ENCODE results near the gene LANCL2. TPM values are rescaled to one million over a fixed set of nuclear protein-coding genes. Genes with fewer than 3 reads are reported as not detected.

The LANCL2 gene
- polyA plus RNA-seq, 3 donors, result 6.4 to 11.8 (median 8.3) TPM

GRCh38 chr7:55467047-55467593, 102.0 kb downstream of the LANCL2 start:
- no peaks in the 10 kb centered on the region for H3K4me1 ChIP-seq (ENCODE audit: control insufficient read depth in 1 of 2, insufficient read depth in 2 of 2, low read length in 2 of 2)
- H3K4me3 ChIP-seq (replicated peaks in 1 of 3; ENCODE audit: low read depth in 2 of 3, low read length in 3 of 3), result no peak overlapping the region
- 94% methylated on average over 7 of the region's 7 CpGs for WGBS (ENCODE audit: insufficient coverage)
- Mint-ChIP-seq H3K4me1 (no peaks in the 10 kb centered on the region), H3K9me3 (peaks cover 12 to 29% (median 22%) of the 10 kb centered on the region in 7 donors), H3K4me3 (no peak overlapping the region), H3K36me3 (peaks cover 42 to 52% of the 10 kb centered on the region in 2 donors), H3K27me3 (ENCODE audit: low read depth in 3 of 3) (peaks cover 0 to 5% (median 3%) of the 10 kb centered on the region in 3 donors), H3K27ac (no peak overlapping the region)
- no peaks in the 10 kb centered on the region for H4K20me1 ChIP-seq (ENCODE audit: insufficient read depth, low read length)
- intact Hi-C loops (cut with micrococcal nuclease), result no loop called here
- H2AFZ ChIP-seq (ENCODE audit: insufficient read depth, low read depth, low read length, poor library complexity, severe bottlenecking), result no peak overlapping the region
- peaks cover 0 to 27% of the 10 kb centered on the region in 2 donors for H3K36me3 ChIP-seq (replicated peaks in 1 of 2; ENCODE audit: control insufficient read depth in 1 of 2, insufficient read depth in 2 of 2, low read length in 2 of 2)
- no peak for DNase-seq
- TF ChIP-seq, protein P1, sequence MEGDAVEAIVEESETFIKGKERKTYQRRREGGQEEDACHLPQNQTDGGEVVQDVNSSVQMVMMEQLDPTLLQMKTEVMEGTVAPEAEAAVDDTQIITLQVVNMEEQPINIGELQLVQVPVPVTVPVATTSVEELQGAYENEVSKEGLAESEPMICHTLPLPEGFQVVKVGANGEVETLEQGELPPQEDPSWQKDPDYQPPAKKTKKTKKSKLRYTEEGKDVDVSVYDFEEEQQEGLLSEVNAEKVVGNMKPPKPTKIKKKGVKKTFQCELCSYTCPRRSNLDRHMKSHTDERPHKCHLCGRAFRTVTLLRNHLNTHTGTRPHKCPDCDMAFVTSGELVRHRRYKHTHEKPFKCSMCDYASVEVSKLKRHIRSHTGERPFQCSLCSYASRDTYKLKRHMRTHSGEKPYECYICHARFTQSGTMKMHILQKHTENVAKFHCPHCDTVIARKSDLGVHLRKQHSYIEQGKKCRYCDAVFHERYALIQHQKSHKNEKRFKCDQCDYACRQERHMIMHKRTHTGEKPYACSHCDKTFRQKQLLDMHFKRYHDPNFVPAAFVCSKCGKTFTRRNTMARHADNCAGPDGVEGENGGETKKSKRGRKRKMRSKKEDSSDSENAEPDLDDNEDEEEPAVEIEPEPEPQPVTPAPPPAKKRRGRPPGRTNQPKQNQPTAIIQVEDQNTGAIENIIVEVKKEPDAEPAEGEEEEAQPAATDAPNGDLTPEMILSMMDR (IDR thresholded peaks at IDR 0.05), result no peak
- no peak overlapping the region for H3K9ac ChIP-seq (ENCODE audit: insufficient read depth, low read length, poor library complexity, severe bottlenecking)
- no peak overlapping the region for H3K4me2 ChIP-seq (replicated peaks; ENCODE audit: extremely low read depth, low read length, poor library complexity, severe bottlenecking)
- H3K9me3 ChIP-seq (replicated peaks in 1 of 2; ENCODE audit: control insufficient read depth in 1 of 2, insufficient read depth in 1 of 2, low read length in 2 of 2), result peaks cover 12 to 15% of the 10 kb centered on the region in 2 donors
- H3K27ac ChIP-seq (ENCODE audit: low read depth in 1 of 2, low read length in 2 of 2), result no peak overlapping the region
- H3K27me3 ChIP-seq (ENCODE audit: control insufficient read depth in 2 of 2, insufficient read depth in 2 of 2, low read length in 2 of 2), result no peaks in the 10 kb centered on the region
- H3K79me2 ChIP-seq (ENCODE audit: insufficient read depth, low read length), result no peaks in the 10 kb centered on the region

DNA sequence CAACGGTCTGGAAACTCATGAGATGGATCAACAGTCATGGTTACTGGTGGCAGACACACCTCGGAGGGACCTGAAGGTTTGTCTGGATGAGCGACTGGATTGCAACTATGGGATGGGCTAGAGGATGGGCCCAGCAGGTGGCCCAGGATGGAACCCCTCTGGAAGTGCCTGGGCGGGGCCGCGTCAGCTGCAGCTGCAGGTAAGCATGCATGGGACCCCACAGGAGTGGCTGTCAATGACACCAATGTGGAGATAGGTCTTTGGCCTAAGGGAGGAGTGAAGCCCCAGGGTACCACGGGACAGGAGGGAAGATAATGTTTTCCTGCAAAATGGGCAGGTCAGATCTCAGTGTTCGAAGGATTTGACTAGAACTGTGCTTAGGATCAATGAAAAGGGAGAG, 103.4 kb downstream of the LANCL2 start:
- no peak overlapping the region for H3K27ac ChIP-seq (ENCODE audit: low read depth in 1 of 2, low read length in 2 of 2)
- no peak overlapping the region for H3K4me2 ChIP-seq (replicated peaks; ENCODE audit: extremely low read depth, low read length, poor library complexity, severe bottlenecking)
- TF ChIP-seq, protein P1 (IDR thresholded peaks at IDR 0.05), result no peak
- peaks cover 42 to 52% of the 10 kb centered on the region in 2 donors for H3K36me3 Mint-ChIP-seq
- no peaks in the 10 kb centered on the region for H3K79me2 ChIP-seq (ENCODE audit: insufficient read depth, low read length)
- no peaks in the 10 kb centered on the region for H3K4me1 Mint-ChIP-seq
- intact Hi-C loops (cut with micrococcal nuclease), result no loop called here
- no peaks in the 10 kb centered on the region for H4K20me1 ChIP-seq (ENCODE audit: insufficient read depth, low read length)
- no peaks in the 10 kb centered on the region for H3K4me1 ChIP-seq (ENCODE audit: control insufficient read depth in 1 of 2, insufficient read depth in 2 of 2, low read length in 2 of 2)
- peaks cover 9 to 12% of the 10 kb centered on the region in 2 donors for H3K9me3 ChIP-seq (replicated peaks in 1 of 2; ENCODE audit: control insufficient read depth in 1 of 2, insufficient read depth in 1 of 2, low read length in 2 of 2)
- no peak overlapping the region for H2AFZ ChIP-seq (ENCODE audit: insufficient read depth, low read depth, low read length, poor library complexity, severe bottlenecking)
- H3K27ac Mint-ChIP-seq, result peak overlapping the region in 3 of 7 donors; percentile 20 to 73 (median 48)
- no peak overlapping the region for H3K9ac ChIP-seq (ENCODE audit: insufficient read depth, low read length, poor library complexity, severe bottlenecking)
- no peak overlapping the region for H3K4me3 Mint-ChIP-seq
- WGBS (ENCODE audit: insufficient coverage), result 99% methylated on average over 6 of the region's 8 CpGs
- peaks cover 4 to 36% of the 10 kb centered on the region in 2 donors for H3K36me3 ChIP-seq (replicated peaks in 1 of 2; ENCODE audit: control insufficient read depth in 1 of 2, insufficient read depth in 2 of 2, low read length in 2 of 2)
- no peak overlapping the region for H3K4me3 ChIP-seq (replicated peaks in 1 of 3; ENCODE audit: low read depth in 2 of 3, low read length in 3 of 3)
- DNase-seq, result no peak
- no peaks in the 10 kb centered on the region for H3K27me3 ChIP-seq (ENCODE audit: control insufficient read depth in 2 of 2, insufficient read depth in 2 of 2, low read length in 2 of 2)
- H3K27me3 Mint-ChIP-seq (ENCODE audit: low read depth in 3 of 3), result peaks cover 0 to 3% (median 2%) of the 10 kb centered on the region in 3 donors
- peaks cover 8 to 24% (median 14%) of the 10 kb centered on the region in 7 donors for H3K9me3 Mint-ChIP-seq

All from CD14-positive monocyte (primary cell).